Tibial nerve (tissue), 4 donors: ENCODE measurements around the gene BICDL2. TPM values are rescaled to one million over a fixed set of nuclear protein-coding genes. Genes with fewer than 3 reads are reported as not detected.
"Not testable (repeated sequence)": the region's sequence is repeated elsewhere in the genome, so short reads cannot be mapped to it uniquely, and the experiment has no call there.

Experiments
- DNase-seq, 2 donors: peaks; one replicate each; pipeline ENCODE4 v3.0.0-alpha.2; 2019; ENCODE audit warnings: low spot score in 2 of 2
- H3K27ac ChIP-seq, 4 donors: fragments of 200-600 bp; sonication (generic) in 3 of 4; one replicate each; pipeline ENCODE4 v1.5.1; 2017 to 2019; ENCODE audit warnings: mild to moderate bottlenecking in 1 of 4
- H3K27me3 ChIP-seq, 2 donors: fragments of 200-600 bp; sonication (generic) in 1 of 2; one replicate each; pipeline versions ENCODE4 v1.5.1 to v1.6.0; 2017 to 2019
- H3K36me3 ChIP-seq, 3 donors: fragments of 200-600 bp; sonication (generic); one replicate each; pipeline ENCODE4 v1.5.1; 2018 to 2019
- H3K4me1 ChIP-seq, 4 donors: fragments of 200-600 bp; sonication (generic) in 3 of 4; one replicate each; pipeline ENCODE4 v1.5.1; 2017 to 2019
- H3K4me3 ChIP-seq, 4 donors: fragments of 200-600 bp; sonication (generic) in 3 of 4; one replicate each; pipeline ENCODE4 v1.5.1; 2017 to 2019; ENCODE audit warnings: mild to moderate bottlenecking in 1 of 4, moderate library complexity in 1 of 4
- H3K9me3 ChIP-seq, 4 donors: fragments of 200-600 bp; sonication (generic) in 3 of 4; one replicate each; pipeline ENCODE4 v1.5.1; 2017 to 2019
- CTCF ChIP-seq, 5 experiments: fragments of 200-600 bp in 3 of 5; fragments of 450-650 bp in 2 of 5; sonication (generic) in 3 of 5; IDR thresholded peaks; one replicate each; pipeline ENCODE4 v1.5.1; 2016 to 2019; ENCODE audit warnings: antibody characterized with exemption in 5 of 5, mild to moderate bottlenecking in 3 of 5, moderate library complexity in 2 of 5
- EP300 ChIP-seq, 2 donors: sonication (generic); formaldehyde crosslinking; IDR thresholded peaks; one replicate each; pipeline ENCODE4 v1.6.1; 2017; ENCODE audit warnings: antibody characterized with exemption in 2 of 2, mild to moderate bottlenecking in 1 of 2
- POLR2A ChIP-seq, 2 donors: fragments of 450-650 bp; IDR thresholded peaks; one replicate each; pipeline ENCODE4 v1.6.1; 2017; ENCODE audit warnings: antibody characterized with exemption in 2 of 2, mild to moderate bottlenecking in 2 of 2, moderate library complexity in 2 of 2
- WGBS, 2 donors: methylation state at CpG; one replicate each; pipeline ENCODE4 v1.1.5; 2018; 5-methylcytosine and 5-hydroxymethylcytosine counted together
- total RNA-seq, 4 donors: library from RNA; depleted of rRNA; stranded (reverse); fragments of >200 nt; gene quantifications; one replicate each; pipeline ENCODE4 v1.1.0, GENCODE V29; 2016

The BICDL2 gene
- total RNA-seq, 4 donors from 2014 or later = not detected

- 68 to 76% methylated on average over 17 of the region's 17 CpGs for WGBS, 2 donors
- no peak overlapping the region for H3K4me3 ChIP-seq
- H3K4me1 ChIP-seq = peaks cover 0 to 19% (median 14%) of the 10 kb centered on the region in 4 donors
- H3K9me3 ChIP-seq = no peaks in the 10 kb centered on the region
- no peaks in the 10 kb centered on the region for H3K27me3 ChIP-seq
- TF ChIP-seq EP300 (IDR thresholded peaks at IDR 0.05) = no peak
- TF ChIP-seq CTCF (IDR thresholded peaks at IDR 0.05) = no peak
- TF ChIP-seq POLR2A (IDR thresholded peaks at IDR 0.05) = no peak
- no peak overlapping the region for H3K27ac ChIP-seq
- H3K36me3 ChIP-seq = peaks cover 0 to 13% (median 0%) of the 10 kb centered on the region in 3 donors
- DNase-seq = no peak
Observed at GRCh38 chr16:3054965-3055733, 18.4 kb upstream of the BICDL2 start.

- H3K36me3 ChIP-seq = peaks cover 0 to 13% (median 0%) of the 10 kb centered on the region in 3 donors
- H3K27me3 ChIP-seq = peaks cover 0 to 16% of the 10 kb centered on the region in 2 donors
- H3K4me1 ChIP-seq, H3K27ac ChIP-seq, H3K4me3 ChIP-seq, DNase-seq, H3K9me3 ChIP-seq: not testable (repeated sequence)
- 79% methylated on average over 10 of the region's 13 CpGs; no CpG with 5 or more reads in 1 of the 2 donors for WGBS, 2 donors
Observed at GRCh38 chr16:3053330-3053710, 16.6 kb upstream of the BICDL2 start.

GRCh38 chr16:3052571-3053329 lies 16.0 kb upstream of the BICDL2 start:
- not testable (repeated sequence) for H3K27ac ChIP-seq, DNase-seq, H3K4me3 ChIP-seq, H3K9me3 ChIP-seq, H3K4me1 ChIP-seq
- WGBS, 2 donors = 81 to 87% methylated on average over 8 to 9 of the region's 12 CpGs
- Histone ChIP-seq H3K36me3 (peaks cover 0 to 13% (median 0%) of the 10 kb centered on the region in 3 donors), H3K27me3 (peaks cover 0 to 21% of the 10 kb centered on the region in 2 donors)

- Histone ChIP-seq H3K27me3 (peaks cover 0 to 34% of the 10 kb centered on the region in 2 donors), H3K36me3 (peaks cover 0 to 13% (median 0%) of the 10 kb centered on the region in 3 donors), H3K4me1 (peaks cover 0 to 6% (median 4%) of the 10 kb centered on the region in 4 donors), H3K9me3 (no peaks in the 10 kb centered on the region), H3K27ac (no peak overlapping the region), H3K4me3 (no peak overlapping the region)
- no peak for DNase-seq
- TF ChIP-seq CTCF (IDR thresholded peaks at IDR 0.05) (no peak), EP300 (IDR thresholded peaks at IDR 0.05) (no peak), POLR2A (IDR thresholded peaks at IDR 0.05) (no peak)
- 67 to 89% methylated on average over 9 of the region's 9 CpGs for WGBS, 2 donors
Observed at GRCh38 chr16:3051494-3051893, 14.8 kb upstream of the BICDL2 start.

- H3K36me3 ChIP-seq = peaks cover 0 to 13% (median 0%) of the 10 kb centered on the region in 3 donors
- WGBS, 2 donors = 45 to 47% methylated on average over 4 of the region's 4 CpGs
Observed at GRCh38 chr16:3051009-3051408, 14.3 kb upstream of the BICDL2 start.

More at GRCh38 chr16:3051009-3051408, 14.3 kb upstream of the BICDL2 start:
- peaks cover 0 to 11% (median 8%) of the 10 kb centered on the region in 4 donors for H3K4me1 ChIP-seq
- H3K4me3 ChIP-seq = no peak overlapping the region
- DNase-seq = no peak
- H3K9me3 ChIP-seq = no peaks in the 10 kb centered on the region
- no peak overlapping the region for H3K27ac ChIP-seq
- peaks cover 0 to 39% of the 10 kb centered on the region in 2 donors for H3K27me3 ChIP-seq
- TF ChIP-seq POLR2A (IDR thresholded peaks at IDR 0.05) (no peak), CTCF (IDR thresholded peaks at IDR 0.05) (no peak), EP300 (IDR thresholded peaks at IDR 0.05) (no peak)
